ENCODE results near the gene HEG1. TPM values are rescaled to one million over a fixed set of nuclear protein-coding genes. Genes with fewer than 3 reads are reported as not detected.

Gene HEG1, protein sequence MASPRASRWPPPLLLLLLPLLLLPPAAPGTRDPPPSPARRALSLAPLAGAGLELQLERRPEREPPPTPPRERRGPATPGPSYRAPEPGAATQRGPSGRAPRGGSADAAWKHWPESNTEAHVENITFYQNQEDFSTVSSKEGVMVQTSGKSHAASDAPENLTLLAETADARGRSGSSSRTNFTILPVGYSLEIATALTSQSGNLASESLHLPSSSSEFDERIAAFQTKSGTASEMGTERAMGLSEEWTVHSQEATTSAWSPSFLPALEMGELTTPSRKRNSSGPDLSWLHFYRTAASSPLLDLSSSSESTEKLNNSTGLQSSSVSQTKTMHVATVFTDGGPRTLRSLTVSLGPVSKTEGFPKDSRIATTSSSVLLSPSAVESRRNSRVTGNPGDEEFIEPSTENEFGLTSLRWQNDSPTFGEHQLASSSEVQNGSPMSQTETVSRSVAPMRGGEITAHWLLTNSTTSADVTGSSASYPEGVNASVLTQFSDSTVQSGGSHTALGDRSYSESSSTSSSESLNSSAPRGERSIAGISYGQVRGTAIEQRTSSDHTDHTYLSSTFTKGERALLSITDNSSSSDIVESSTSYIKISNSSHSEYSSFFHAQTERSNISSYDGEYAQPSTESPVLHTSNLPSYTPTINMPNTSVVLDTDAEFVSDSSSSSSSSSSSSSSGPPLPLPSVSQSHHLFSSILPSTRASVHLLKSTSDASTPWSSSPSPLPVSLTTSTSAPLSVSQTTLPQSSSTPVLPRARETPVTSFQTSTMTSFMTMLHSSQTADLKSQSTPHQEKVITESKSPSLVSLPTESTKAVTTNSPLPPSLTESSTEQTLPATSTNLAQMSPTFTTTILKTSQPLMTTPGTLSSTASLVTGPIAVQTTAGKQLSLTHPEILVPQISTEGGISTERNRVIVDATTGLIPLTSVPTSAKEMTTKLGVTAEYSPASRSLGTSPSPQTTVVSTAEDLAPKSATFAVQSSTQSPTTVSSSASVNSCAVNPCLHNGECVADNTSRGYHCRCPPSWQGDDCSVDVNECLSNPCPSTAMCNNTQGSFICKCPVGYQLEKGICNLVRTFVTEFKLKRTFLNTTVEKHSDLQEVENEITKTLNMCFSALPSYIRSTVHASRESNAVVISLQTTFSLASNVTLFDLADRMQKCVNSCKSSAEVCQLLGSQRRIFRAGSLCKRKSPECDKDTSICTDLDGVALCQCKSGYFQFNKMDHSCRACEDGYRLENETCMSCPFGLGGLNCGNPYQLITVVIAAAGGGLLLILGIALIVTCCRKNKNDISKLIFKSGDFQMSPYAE (N-terminal part only)
- total RNA-seq (2022) (8.6 and 10.3 TPM in 2 replicates), Bru-seq, nascent RNA (percentile 49 among the genes with signal in this experiment), BruChase-seq, experiment 1, labeled RNA remaining after a 6-hour chase (percentile 66 among the genes with signal in this experiment), BruChase-seq, experiment 2, labeled RNA remaining after a 2-hour chase (percentile 50 among the genes with signal in this experiment)
- long read RNA-seq, partial matches to known transcripts = 1 of 7 reads
- long read RNA-seq, other reads (novel, unspliced or antisense) = 6 of 7 reads

DNA sequence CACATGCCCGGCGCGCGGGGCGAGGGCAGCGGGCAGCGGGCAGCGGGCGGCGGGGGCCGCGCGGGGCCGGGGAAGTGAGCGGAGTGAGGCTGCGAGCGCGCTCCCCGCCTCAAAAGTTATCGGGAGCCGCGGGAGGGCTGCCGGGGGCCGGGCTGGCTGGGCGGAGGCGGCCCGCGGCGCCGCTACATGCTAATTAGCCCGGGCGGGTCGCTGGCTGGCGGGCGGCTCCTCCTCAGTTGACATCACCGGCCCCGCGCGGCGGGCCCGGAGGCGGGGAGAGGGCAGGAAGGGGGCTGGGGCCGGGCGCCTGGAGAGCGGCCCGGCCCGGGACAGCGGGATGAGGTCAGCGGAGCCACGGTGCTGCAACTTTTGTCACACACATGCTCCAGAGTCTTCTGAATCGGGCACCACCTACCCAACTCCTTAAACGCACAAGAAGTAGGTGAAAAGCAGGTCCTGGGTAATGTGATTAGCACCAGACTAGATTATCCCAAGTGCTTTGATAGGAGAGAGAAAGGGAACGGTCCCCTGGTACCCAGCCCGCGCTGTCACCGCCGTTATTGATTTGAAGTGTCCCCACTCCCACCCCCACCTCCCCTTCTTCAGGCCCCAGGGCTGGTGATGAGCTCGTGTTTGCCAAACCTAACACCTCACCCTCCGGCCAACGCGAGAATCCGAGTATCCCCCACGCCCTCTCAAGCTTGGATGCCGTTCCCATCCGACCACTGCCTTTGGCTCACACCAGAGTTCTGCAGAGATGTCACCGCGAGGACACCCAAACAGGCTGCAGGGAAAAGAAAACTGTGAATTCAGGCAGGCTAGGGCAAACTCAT is at the start of gene HEG1:
HEG1 (minus strand) TSS at position 85 of the 833 bp plus-strand sequence. CDS start 107 bp downstream, outside the sequence.
- DNase-seq (ENCODE audit: unreplicated experiment) = peak; percentile 69
- H3K27me3 Mint-ChIP-seq (ENCODE audit: insufficient read depth, unreplicated experiment) = no peaks in the 10 kb centered on the region
- no TSS peak for BruUV-seq (replicated peaks)
- TF ChIP-seq, protein P1, sequence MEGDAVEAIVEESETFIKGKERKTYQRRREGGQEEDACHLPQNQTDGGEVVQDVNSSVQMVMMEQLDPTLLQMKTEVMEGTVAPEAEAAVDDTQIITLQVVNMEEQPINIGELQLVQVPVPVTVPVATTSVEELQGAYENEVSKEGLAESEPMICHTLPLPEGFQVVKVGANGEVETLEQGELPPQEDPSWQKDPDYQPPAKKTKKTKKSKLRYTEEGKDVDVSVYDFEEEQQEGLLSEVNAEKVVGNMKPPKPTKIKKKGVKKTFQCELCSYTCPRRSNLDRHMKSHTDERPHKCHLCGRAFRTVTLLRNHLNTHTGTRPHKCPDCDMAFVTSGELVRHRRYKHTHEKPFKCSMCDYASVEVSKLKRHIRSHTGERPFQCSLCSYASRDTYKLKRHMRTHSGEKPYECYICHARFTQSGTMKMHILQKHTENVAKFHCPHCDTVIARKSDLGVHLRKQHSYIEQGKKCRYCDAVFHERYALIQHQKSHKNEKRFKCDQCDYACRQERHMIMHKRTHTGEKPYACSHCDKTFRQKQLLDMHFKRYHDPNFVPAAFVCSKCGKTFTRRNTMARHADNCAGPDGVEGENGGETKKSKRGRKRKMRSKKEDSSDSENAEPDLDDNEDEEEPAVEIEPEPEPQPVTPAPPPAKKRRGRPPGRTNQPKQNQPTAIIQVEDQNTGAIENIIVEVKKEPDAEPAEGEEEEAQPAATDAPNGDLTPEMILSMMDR (IDR thresholded peaks at IDR 0.05; ENCODE audit: unreplicated experiment) = no peak
- H3K36me3 Mint-ChIP-seq (ENCODE audit: insufficient read depth, unreplicated experiment) = no peaks in the 10 kb centered on the region
- peak within 1 kb of the TSS; percentile 73 for H3K27ac Mint-ChIP-seq (ENCODE audit: low read depth, unreplicated experiment)
- POLR2A ChIA-PET = interaction anchor here (0.6 to 2.4 kb wide), 4 partner anchors 11 to 61 kb away, joined by 4 to 9 read pairs (median 6); no protein-coding TSS in a partner anchor
- intact Hi-C loops (cut with micrococcal nuclease) = loop anchor here (5.0 to 10.0 kb wide), 2 partner anchors 51 to 319 kb away; partner anchors contain the start of gene ZNF148
- peak within 1 kb of the TSS; percentile 81 for H3K4me3 Mint-ChIP-seq (ENCODE audit: unreplicated experiment)
- H3K4me1 Mint-ChIP-seq (ENCODE audit: insufficient read depth, unreplicated experiment) = peaks cover 51% of the 10 kb centered on the region
- H3K9me3 Mint-ChIP-seq (ENCODE audit: unreplicated experiment) = no peaks in the 10 kb centered on the region
- CTCF ChIA-PET = interaction anchor here (0.5 to 2.0 kb wide), 6 partner anchors 19 to 518 kb away, joined by 3 to 5 read pairs (median 4); no protein-coding TSS in a partner anchor

DNA sequence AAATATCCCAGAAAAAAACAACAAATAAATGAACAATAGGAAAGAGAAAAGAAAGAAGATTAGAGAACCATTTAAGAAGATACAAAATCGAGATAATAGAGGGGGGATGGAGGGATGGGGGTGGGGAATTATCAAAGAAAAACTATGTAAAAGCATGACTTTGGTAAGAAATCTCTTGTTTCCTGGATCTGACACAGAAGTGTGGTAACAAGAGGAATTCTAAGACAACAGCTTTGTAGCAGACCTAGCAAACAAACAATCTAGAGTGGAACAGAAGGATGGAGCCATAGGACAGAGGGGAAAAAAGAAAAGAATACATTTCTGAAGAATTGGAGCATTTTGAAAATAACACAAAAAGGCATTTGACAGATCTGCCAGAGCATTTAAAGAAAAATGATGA is 49.3 kb upstream of the HEG1 start:
- Mint-ChIP-seq H3K9me3 (ENCODE audit: unreplicated experiment) (peaks cover 12% of the 10 kb centered on the region), H3K36me3 (ENCODE audit: insufficient read depth, unreplicated experiment) (peaks cover 5% of the 10 kb centered on the region)
- POLR2A ChIA-PET = interaction anchor here (0.6 to 0.9 kb wide), 3 partner anchors 25 to 95 kb away, joined by 3 to 4 read pairs (median 3); no protein-coding TSS in a partner anchor

DNA sequence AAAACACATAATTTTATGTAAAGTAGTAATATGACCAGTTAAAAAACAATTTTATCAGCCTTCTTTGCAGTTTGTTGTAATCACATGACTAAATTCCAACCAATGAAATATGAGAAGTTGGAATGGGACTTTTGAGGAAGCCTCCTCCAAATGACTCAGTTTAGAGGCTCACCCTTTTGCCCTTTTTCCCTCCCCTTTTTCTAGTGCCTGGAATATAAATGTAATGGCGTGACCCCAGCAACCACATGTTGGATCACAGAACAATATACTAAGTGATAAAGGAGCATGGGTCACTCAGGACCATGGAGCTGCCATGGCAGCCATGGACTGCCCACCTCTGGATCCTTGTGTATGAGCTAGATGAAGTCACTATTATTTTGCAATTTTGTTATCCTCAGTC is 48.8 kb upstream of the HEG1 start:
- peaks cover 5% of the 10 kb centered on the region for H3K36me3 Mint-ChIP-seq (ENCODE audit: insufficient read depth, unreplicated experiment)
- no peak overlapping the region for H3K4me3 Mint-ChIP-seq (ENCODE audit: unreplicated experiment)
- H3K4me1 Mint-ChIP-seq (ENCODE audit: insufficient read depth, unreplicated experiment) = peaks cover 23% of the 10 kb centered on the region
- BruUV-seq (replicated peaks) = no TSS peak
- intact Hi-C loops (cut with micrococcal nuclease) = loop anchor here (5.0 kb wide), 1 partner anchor 47 kb away; the partner anchor contains the start of gene HEG1
- peaks cover 16% of the 10 kb centered on the region for H3K9me3 Mint-ChIP-seq (ENCODE audit: unreplicated experiment)
- no peaks in the 10 kb centered on the region for H3K27me3 Mint-ChIP-seq (ENCODE audit: insufficient read depth, unreplicated experiment)
- CTCF ChIA-PET = interaction anchor here (0.6 kb wide), 1 partner anchor 188 kb away, joined by 3 read pairs; no protein-coding TSS in a partner anchor
- H3K27ac Mint-ChIP-seq (ENCODE audit: low read depth, unreplicated experiment) = no peak overlapping the region
- POLR2A ChIA-PET = interaction anchor here (0.6 to 0.9 kb wide), 3 partner anchors 25 to 94 kb away, joined by 3 to 4 read pairs (median 3); no protein-coding TSS in a partner anchor
- no peak for DNase-seq (ENCODE audit: unreplicated experiment)
- TF ChIP-seq, protein P1 (IDR thresholded peaks at IDR 0.05; ENCODE audit: unreplicated experiment) = no peak

More for the DNA sequence above, 49.3 kb upstream of the HEG1 start:
- CTCF ChIA-PET = interaction anchor here (0.6 kb wide), 1 partner anchor 188 kb away, joined by 3 read pairs; no protein-coding TSS in a partner anchor
- DNase-seq (ENCODE audit: unreplicated experiment) = no peak
- TF ChIP-seq, protein P1 (IDR thresholded peaks at IDR 0.05; ENCODE audit: unreplicated experiment) = no peak
- H3K4me1 Mint-ChIP-seq (ENCODE audit: insufficient read depth, unreplicated experiment) = peaks cover 28% of the 10 kb centered on the region
- BruUV-seq (replicated peaks) = no TSS peak
- H3K27me3 Mint-ChIP-seq (ENCODE audit: insufficient read depth, unreplicated experiment) = no peaks in the 10 kb centered on the region
- intact Hi-C loops (cut with micrococcal nuclease) = loop anchor here (5.0 kb wide), 1 partner anchor 48 kb away; the partner anchor contains the start of gene HEG1
- H3K4me3 Mint-ChIP-seq (ENCODE audit: unreplicated experiment) = no peak overlapping the region
- H3K27ac Mint-ChIP-seq (ENCODE audit: low read depth, unreplicated experiment) = no peak overlapping the region

All from MCF 10A (cell line).